Vagina (tissue), 2 donors: Measurements from ENCODE around the gene TFAP2A.

Source experiments
- POLR2A ChIP-seq, 2 donors: fragments of 450-650 bp; IDR thresholded peaks; one replicate each; pipeline ENCODE4 v1.6.1; 2017; ENCODE audit warnings: antibody characterized with exemption in 2 of 2, mild to moderate bottlenecking in 2 of 2, moderate library complexity in 2 of 2
- POLR2AphosphoS5 ChIP-seq, 2 donors: sonication (generic); formaldehyde crosslinking; IDR thresholded peaks; one replicate each; pipeline ENCODE4 v1.9.0; 2017; ENCODE audit warnings: antibody characterized with exemption in 2 of 2, mild to moderate bottlenecking in 2 of 2, low read depth in 1 of 2; ENCODE audit not compliant: insufficient read depth in 1 of 2
- TF ChIP-seq, protein P1 (sequence below), 3 experiments: fragments of 450-650 bp in 2 of 3; fragments of 200-600 bp in 1 of 3; sonication (generic) in 1 of 3; IDR thresholded peaks; one replicate each; pipeline ENCODE4 v1.5.1; 2017 to 2019; ENCODE audit warnings: antibody characterized with exemption in 3 of 3, mild to moderate bottlenecking in 2 of 3, moderate library complexity in 2 of 3

DNA sequence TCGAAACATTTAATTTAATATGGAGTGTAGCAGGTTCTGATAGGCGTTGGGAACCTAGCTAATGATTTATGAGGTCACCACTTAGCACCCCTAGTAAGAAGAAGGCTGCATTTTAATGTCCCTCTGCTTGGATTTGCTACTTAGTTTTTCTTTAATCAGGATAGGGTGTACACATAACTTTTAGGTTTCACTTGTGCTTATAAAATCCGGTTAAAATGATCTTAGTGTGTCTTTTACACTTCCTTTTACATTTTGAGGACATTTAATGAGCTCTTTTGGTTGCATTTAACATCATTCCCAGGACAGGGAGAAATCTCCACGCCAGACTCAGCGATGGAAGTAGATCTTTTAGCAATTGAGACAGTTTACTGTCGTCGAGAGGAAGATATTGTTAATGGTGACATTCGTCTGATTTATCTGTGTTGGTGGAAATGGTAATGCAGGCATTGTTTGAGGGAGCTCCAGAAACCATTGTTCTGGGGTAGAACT is 5.6 kb downstream of the TFAP2A start:
- TF ChIP-seq, protein P1, sequence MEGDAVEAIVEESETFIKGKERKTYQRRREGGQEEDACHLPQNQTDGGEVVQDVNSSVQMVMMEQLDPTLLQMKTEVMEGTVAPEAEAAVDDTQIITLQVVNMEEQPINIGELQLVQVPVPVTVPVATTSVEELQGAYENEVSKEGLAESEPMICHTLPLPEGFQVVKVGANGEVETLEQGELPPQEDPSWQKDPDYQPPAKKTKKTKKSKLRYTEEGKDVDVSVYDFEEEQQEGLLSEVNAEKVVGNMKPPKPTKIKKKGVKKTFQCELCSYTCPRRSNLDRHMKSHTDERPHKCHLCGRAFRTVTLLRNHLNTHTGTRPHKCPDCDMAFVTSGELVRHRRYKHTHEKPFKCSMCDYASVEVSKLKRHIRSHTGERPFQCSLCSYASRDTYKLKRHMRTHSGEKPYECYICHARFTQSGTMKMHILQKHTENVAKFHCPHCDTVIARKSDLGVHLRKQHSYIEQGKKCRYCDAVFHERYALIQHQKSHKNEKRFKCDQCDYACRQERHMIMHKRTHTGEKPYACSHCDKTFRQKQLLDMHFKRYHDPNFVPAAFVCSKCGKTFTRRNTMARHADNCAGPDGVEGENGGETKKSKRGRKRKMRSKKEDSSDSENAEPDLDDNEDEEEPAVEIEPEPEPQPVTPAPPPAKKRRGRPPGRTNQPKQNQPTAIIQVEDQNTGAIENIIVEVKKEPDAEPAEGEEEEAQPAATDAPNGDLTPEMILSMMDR (IDR thresholded peaks at IDR 0.05), result no peak
- no peak for TF ChIP-seq POLR2AphosphoS5 (IDR thresholded peaks at IDR 0.05; ENCODE audit: insufficient read depth in 1 of 2, low read depth in 1 of 2)
- TF ChIP-seq POLR2A (IDR thresholded peaks at IDR 0.05), result no peak
